Spleen (tissue), 11 donors: ENCODE results near the gene JAZF1. TPM values are rescaled to one million over a fixed set of nuclear protein-coding genes. Genes with fewer than 3 reads are reported as not detected.

ENCODE experiments used
- DNase-seq: peaks from one replicate; pipeline ENCODE4 v3.0.0-alpha.2; 2020
- H3K27ac ChIP-seq, 8 donors: fragments of 200-600 bp; sonication (generic) in 7 of 8; 1 replicate in 4 of 8; 2 replicates in 4 of 8; pipeline versions ENCODE4 v1.5.0 to v1.8.0; 2016 to 2021; ENCODE audit warnings: inconsistent platforms in 4 of 8, mild to moderate bottlenecking in 4 of 8, moderate library complexity in 1 of 8
- H3K27me3 ChIP-seq, 7 donors: fragments of 200-600 bp; sonication (generic) in 6 of 7; replicated peaks in 1 of 7; 1 replicate in 4 of 7; 2 replicates in 3 of 7; pipeline versions ENCODE4 v1.5.0 to v1.8.0; 2016 to 2021; ENCODE audit warnings: inconsistent platforms in 3 of 7, mild to moderate bottlenecking in 1 of 7
- H3K36me3 ChIP-seq, 6 donors: fragments of 200-600 bp; sonication (generic) in 5 of 6; 1 replicate in 4 of 6; 2 replicates in 2 of 6; pipeline versions ENCODE4 v1.5.0 to v1.8.0; 2016 to 2021; ENCODE audit warnings: inconsistent platforms in 2 of 6
- H3K4me1 ChIP-seq, 6 donors: fragments of 200-600 bp; sonication (generic) in 5 of 6; 1 replicate in 3 of 6; 2 replicates in 3 of 6; pipeline versions ENCODE4 v1.5.0 to v1.8.0; 2016 to 2021; ENCODE audit warnings: inconsistent platforms in 3 of 6
- H3K4me3 ChIP-seq, 8 donors: fragments of 200-600 bp; sonication (generic) in 7 of 8; 1 replicate in 4 of 8; 2 replicates in 4 of 8; pipeline versions ENCODE4 v1.5.0 to v1.8.0; 2016 to 2021; ENCODE audit warnings: inconsistent platforms in 4 of 8, mild to moderate bottlenecking in 4 of 8, moderate library complexity in 2 of 8
- H3K9me3 ChIP-seq, 8 donors: fragments of 200-600 bp; sonication (generic) in 7 of 8; 1 replicate in 4 of 8; 2 replicates in 4 of 8; pipeline versions ENCODE4 v1.5.0 to v1.8.0; 2016 to 2021; ENCODE audit warnings: inconsistent platforms in 4 of 8
- CTCF ChIP-seq, 11 experiments: fragments of 200-600 bp in 7 of 11; fragments of 450-650 bp in 4 of 11; sonication (generic) in 4 of 11; IDR thresholded peaks in 8 of 11; conservative IDR thresholded peaks in 3 of 11; 1 replicate in 7 of 11; 2 replicates in 4 of 11; pipeline versions ENCODE4 v1.4.0 to v1.8.0; 2016 to 2021; ENCODE audit warnings: antibody characterized with exemption in 11 of 11, inconsistent platforms in 4 of 11, mild to moderate bottlenecking in 1 of 11
- POLR2A ChIP-seq, 3 donors: fragments of 450-650 bp; IDR thresholded peaks; one replicate each; pipeline ENCODE4 v1.5.1; 2017; ENCODE audit warnings: antibody characterized with exemption in 3 of 3, mild to moderate bottlenecking in 1 of 3
- POLR2AphosphoS5 ChIP-seq, 3 donors: sonication (generic); formaldehyde crosslinking; IDR thresholded peaks; one replicate each; pipeline ENCODE4 v1.5.1; 2017; ENCODE audit warnings: antibody characterized with exemption in 3 of 3
- WGBS, 5 donors: extraction: QIAGEN DNeasy Blood & Tissue Kit in 3 of 5; methylation state at CpG; one replicate each; pipeline versions ENCODE4 v1.1.5 to v1.1.7; 2013 to 2018; 5-methylcytosine and 5-hydroxymethylcytosine counted together
- intact Hi-C: fragments of 100-400 bp; cut with DNase I; formaldehyde crosslinking; loops from one replicate; pipeline ENCODE4 v1.15.0; 2023; ENCODE audit warnings: low total_unique reads
- polyA plus RNA-seq, 3 donors: library from polyadenylated mRNA; stranded (reverse); fragments of 200-250 nt; gene quantifications; one replicate each; pipeline ENCODE4 v1.2.1, GENCODE V29; 2013
- total RNA-seq, 7 donors: library from RNA; depleted of rRNA in 3 of 7; stranded (reverse); fragments of >200 nt in 3 of 7; fragmentation: NEBNext Ultra II Directional in 4 of 7; extraction: Animal tissue kit (Norgen Biotek cat#: 25700) in 4 of 7; gene quantifications; one replicate each; pipeline versions ENCODE4 v1.1.0 to v1.2.1, GENCODE V29; 2016 to 2021
- donor health status: healthy with polysubstance abuse.
- donor health status: DM: no; HTN: no; CAD: no; lungs with moderate emphysema.
- donor health status: DM: no; HTN: no; CAD: no.
- donor health status: Bipolar disorder and iron deficiency.
- donor health status: healthy.
- donor health status: DM: no; HTN: no; CAD: no.
- donor health status: DM: yes; HTN: yes; CAD: no.

The JAZF1 gene
- total and polyA plus RNA-seq, 10 donors: 13.5 to 33.8 (median 24.7) TPM

- Histone ChIP-seq H3K27ac (no peak overlapping the region), H3K36me3 (peaks cover 0 to 21% (median 0%) of the 10 kb centered on the region in 6 donors), H3K9me3 (no peaks in the 10 kb centered on the region), H3K27me3 (no peaks in the 10 kb centered on the region), H3K4me1 (peaks cover 0 to 16% (median 9%) of the 10 kb centered on the region in 6 donors), H3K4me3 (no peak overlapping the region)
- intact Hi-C loops: no loop called here
- whole genome bisulfite sequencing, 5 donors: 77 to 89% (median 82%) methylated on average over 17 of the region's 17 CpGs
- DNase-seq: no peak
- TF ChIP-seq POLR2AphosphoS5 (IDR thresholded peaks at IDR 0.05) (no peak), POLR2A (IDR thresholded peaks at IDR 0.05) (no peak), CTCF (IDR thresholded peaks at IDR 0.05 in 8 of 11, conservative IDR thresholded peaks at IDR 0.05 in 3 of 11) (no peak)
Measured at GRCh38 chr7:27872356-27873275, 308.0 kb downstream of the JAZF1 start.

GRCh38 chr7:27871866-27872265 is 308.7 kb downstream of the JAZF1 start:
- peaks cover 0 to 22% (median 13%) of the 10 kb centered on the region in 6 donors for H3K4me1 ChIP-seq
- no peaks in the 10 kb centered on the region for H3K9me3 ChIP-seq
- no peak overlapping the region for H3K27ac ChIP-seq
- H3K27me3 ChIP-seq: no peaks in the 10 kb centered on the region
- H3K36me3 ChIP-seq: peaks cover 0 to 26% (median 0%) of the 10 kb centered on the region in 6 donors
- 85 to 98% (median 91%) methylated on average over 6 of the region's 6 CpGs for WGBS, 5 donors
- intact Hi-C loops: no loop called here
- no peak for TF ChIP-seq POLR2AphosphoS5 (IDR thresholded peaks at IDR 0.05)
- no peak for TF ChIP-seq CTCF (IDR thresholded peaks at IDR 0.05 in 8 of 11, conservative IDR thresholded peaks at IDR 0.05 in 3 of 11)
- TF ChIP-seq POLR2A (IDR thresholded peaks at IDR 0.05): no peak
- no peak overlapping the region for H3K4me3 ChIP-seq
- DNase-seq: no peak

GRCh38 chr7:27871086-27871485 is 309.5 kb downstream of the JAZF1 start:
- H3K36me3 ChIP-seq: peaks cover 0 to 34% (median 0%) of the 10 kb centered on the region in 6 donors
- intact Hi-C loops: no loop called here
- no peaks in the 10 kb centered on the region for H3K27me3 ChIP-seq
- no peak overlapping the region for H3K27ac ChIP-seq
- peaks cover 0 to 22% (median 13%) of the 10 kb centered on the region in 6 donors for H3K4me1 ChIP-seq
- no peak for TF ChIP-seq POLR2A (IDR thresholded peaks at IDR 0.05)
- TF ChIP-seq POLR2AphosphoS5 (IDR thresholded peaks at IDR 0.05): no peak
- no peak for TF ChIP-seq CTCF (IDR thresholded peaks at IDR 0.05 in 8 of 11, conservative IDR thresholded peaks at IDR 0.05 in 3 of 11)
- H3K9me3 ChIP-seq: no peaks in the 10 kb centered on the region
- WGBS, 5 donors: 77 to 94% (median 84%) methylated on average over 3 of the region's 3 CpGs
- H3K4me3 ChIP-seq: no peak overlapping the region
- DNase-seq: no peak

GRCh38 chr7:27870595-27870994 is 310.0 kb downstream of the JAZF1 start:
- Histone ChIP-seq H3K4me3 (no peak overlapping the region), H3K4me1 (peaks cover 0 to 22% (median 13%) of the 10 kb centered on the region in 6 donors), H3K27me3 (no peaks in the 10 kb centered on the region), H3K36me3 (peaks cover 0 to 39% (median 0%) of the 10 kb centered on the region in 6 donors), H3K9me3 (no peaks in the 10 kb centered on the region), H3K27ac (no peak overlapping the region)
- WGBS, 5 donors: 79 to 86% (median 84%) methylated on average over 5 of the region's 5 CpGs
- no peak for DNase-seq
- intact Hi-C loops: no loop called here
- TF ChIP-seq CTCF (IDR thresholded peaks at IDR 0.05 in 8 of 11, conservative IDR thresholded peaks at IDR 0.05 in 3 of 11): no peak
- no peak for TF ChIP-seq POLR2A (IDR thresholded peaks at IDR 0.05)
- no peak for TF ChIP-seq POLR2AphosphoS5 (IDR thresholded peaks at IDR 0.05)
